Fibroblast of lung (primary cell): ENCODE data around the gene FPGS. TPM values are rescaled to one million over a fixed set of nuclear protein-coding genes. Genes with fewer than 3 reads are reported as not detected.

Source experiments
- DNase-seq, 2 donors: peaks; one replicate each; pipeline versions ENCODE4 v3.0.0 to v3.0.0-alpha.2; 2010; ENCODE audit warnings: low read depth in 2 of 2
- H2AFZ ChIP-seq: 2 replicates; pipeline ENCODE4 v1.5.1; 2012; ENCODE audit warnings: low read length, control low read depth, inconsistent platforms
- H3K27ac ChIP-seq: 2 replicates; pipeline ENCODE4 v1.5.1; 2011; ENCODE audit warnings: low read length, control low read depth; ENCODE audit not compliant: insufficient read depth
- H3K27me3 ChIP-seq: 2 replicates; pipeline ENCODE4 v1.5.1; 2011; ENCODE audit warnings: mild to moderate bottlenecking, low read length; ENCODE audit not compliant: control insufficient read depth, insufficient read depth
- H3K36me3 ChIP-seq: 2 replicates; pipeline ENCODE4 v1.5.1; 2011; ENCODE audit warnings: low read length; ENCODE audit not compliant: control insufficient read depth, insufficient read depth
- H3K4me1 ChIP-seq: 2 replicates; pipeline ENCODE4 v1.5.1; 2011; ENCODE audit warnings: low read length; ENCODE audit not compliant: control insufficient read depth, insufficient read depth; ENCODE audit errors: extremely low read depth
- H3K4me2 ChIP-seq: 2 replicates; pipeline ENCODE4 v1.5.1; 2011; ENCODE audit warnings: low read length, control low read depth; ENCODE audit not compliant: insufficient read depth; ENCODE audit errors: extremely low read depth
- H3K4me3 ChIP-seq, 4 experiments: fragments of 200-600 bp in 1 of 4; sonication (generic) in 1 of 4; replicated peaks in 1 of 4; 2 replicates each; pipeline ENCODE4 v1.5.1; 2011 to 2016; ENCODE audit warnings: low read length in 4 of 4, low read depth in 3 of 4, mild to moderate bottlenecking in 3 of 4, control low read depth in 2 of 4, inconsistent platforms in 1 of 4, mixed read lengths in 1 of 4; ENCODE audit not compliant: insufficient read depth in 1 of 4; ENCODE audit errors: control extremely low read depth in 1 of 4
- H3K79me2 ChIP-seq: 2 replicates; pipeline ENCODE4 v1.5.1; 2012; ENCODE audit warnings: mild to moderate bottlenecking, low read length, inconsistent platforms; ENCODE audit not compliant: control insufficient read depth, insufficient read depth
- H3K9ac ChIP-seq: 2 replicates; pipeline ENCODE4 v1.5.1; 2011; ENCODE audit warnings: mild to moderate bottlenecking, low read length, control low read depth; ENCODE audit not compliant: insufficient read depth
- H3K9me3 ChIP-seq: 2 replicates; pipeline ENCODE4 v1.5.1; 2012; ENCODE audit warnings: low read depth, low read length; ENCODE audit not compliant: control insufficient read depth, insufficient read depth
- H4K20me1 ChIP-seq: 2 replicates; pipeline ENCODE4 v1.5.1; 2011; ENCODE audit warnings: low read length; ENCODE audit not compliant: control insufficient read depth, insufficient read depth; ENCODE audit errors: extremely low read depth
- EZH2 ChIP-seq: IDR thresholded peaks from 2 replicates; pipeline ENCODE4 v1.5.1; 2012; ENCODE audit warnings: low read length, control low read depth, mild to moderate bottlenecking; ENCODE audit errors: missing control alignments
- polyA plus RNA-seq, 2 donors: library from polyadenylated mRNA; depleted of rRNA in 1 of 2; stranded (reverse) in 1 of 2; unstranded in 1 of 2; fragments of >200 nt; gene quantifications; 2 replicates each; pipeline ENCODE4 v1.2.1, GENCODE V29; 2011 to 2012; ENCODE audit warnings: missing spikeins in 1 of 2
- total RNA-seq: library from RNA; depleted of rRNA; stranded (reverse); fragments of >200 nt; gene quantifications from 2 replicates; pipeline ENCODE4 v1.2.1, GENCODE V29; 2014
- TF ChIP-seq, protein P1 (sequence below), 2 donors: IDR thresholded peaks in 1 of 2; conservative IDR thresholded peaks in 1 of 2; 1 replicate in 1 of 2; 2 replicates in 1 of 2; pipeline ENCODE4 v1.5.1; 2011 to 2012; ENCODE audit warnings: low read length in 2 of 2, control low read depth in 1 of 2, inconsistent platforms in 1 of 2, low read depth in 1 of 2, mild to moderate bottlenecking in 1 of 2

FPGS gene
- total and polyA plus RNA-seq, 2 donors (not counting 1 experiment from before 2014, with no cell fraction given), result 42.4 to 77.0 TPM

DNA sequence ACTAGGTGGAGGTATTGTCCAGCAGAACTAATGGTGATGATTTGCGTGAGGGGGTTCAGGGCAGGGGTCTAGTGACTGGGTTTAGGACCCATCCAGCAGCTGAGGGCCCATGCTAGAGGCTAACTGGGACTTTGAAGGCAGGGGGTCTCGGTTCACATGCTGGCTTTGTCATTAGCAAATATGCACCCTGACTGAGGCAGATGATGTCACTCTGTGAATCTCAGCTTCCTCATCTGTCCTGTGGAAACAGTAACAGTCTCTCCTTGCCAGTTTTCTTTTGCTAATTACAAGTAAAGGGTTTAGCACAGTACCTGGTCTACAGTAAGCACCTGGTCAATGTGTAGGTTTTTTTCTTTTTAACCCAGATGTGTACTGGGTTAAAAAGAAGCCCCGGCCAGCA, 29.4 kb upstream of the FPGS start:
- H3K27me3 ChIP-seq, result peaks cover 7% of the 10 kb centered on the region
- TF ChIP-seq, protein P1, sequence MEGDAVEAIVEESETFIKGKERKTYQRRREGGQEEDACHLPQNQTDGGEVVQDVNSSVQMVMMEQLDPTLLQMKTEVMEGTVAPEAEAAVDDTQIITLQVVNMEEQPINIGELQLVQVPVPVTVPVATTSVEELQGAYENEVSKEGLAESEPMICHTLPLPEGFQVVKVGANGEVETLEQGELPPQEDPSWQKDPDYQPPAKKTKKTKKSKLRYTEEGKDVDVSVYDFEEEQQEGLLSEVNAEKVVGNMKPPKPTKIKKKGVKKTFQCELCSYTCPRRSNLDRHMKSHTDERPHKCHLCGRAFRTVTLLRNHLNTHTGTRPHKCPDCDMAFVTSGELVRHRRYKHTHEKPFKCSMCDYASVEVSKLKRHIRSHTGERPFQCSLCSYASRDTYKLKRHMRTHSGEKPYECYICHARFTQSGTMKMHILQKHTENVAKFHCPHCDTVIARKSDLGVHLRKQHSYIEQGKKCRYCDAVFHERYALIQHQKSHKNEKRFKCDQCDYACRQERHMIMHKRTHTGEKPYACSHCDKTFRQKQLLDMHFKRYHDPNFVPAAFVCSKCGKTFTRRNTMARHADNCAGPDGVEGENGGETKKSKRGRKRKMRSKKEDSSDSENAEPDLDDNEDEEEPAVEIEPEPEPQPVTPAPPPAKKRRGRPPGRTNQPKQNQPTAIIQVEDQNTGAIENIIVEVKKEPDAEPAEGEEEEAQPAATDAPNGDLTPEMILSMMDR (conservative IDR thresholded peaks at IDR 0.05 in 1 of 2, IDR thresholded peaks at IDR 0.05 in 1 of 2; ENCODE audit: low read depth in 1 of 2, low read length in 2 of 2), result no peak
- no peak for TF ChIP-seq EZH2
- H3K9me3 ChIP-seq, result no peaks in the 10 kb centered on the region
- H3K27ac ChIP-seq, result no peak overlapping the region
- no peak for DNase-seq
- no peak overlapping the region for H3K9ac ChIP-seq
- no peak overlapping the region for H2AFZ ChIP-seq
- H3K4me2 ChIP-seq, result no peak overlapping the region
- no peaks in the 10 kb centered on the region for H3K36me3 ChIP-seq
- H3K79me2 ChIP-seq, result no peaks in the 10 kb centered on the region
- H3K4me1 ChIP-seq, result peaks cover 2% of the 10 kb centered on the region
- no peak overlapping the region for H3K4me3 ChIP-seq
- H4K20me1 ChIP-seq, result no peaks in the 10 kb centered on the region

DNA sequence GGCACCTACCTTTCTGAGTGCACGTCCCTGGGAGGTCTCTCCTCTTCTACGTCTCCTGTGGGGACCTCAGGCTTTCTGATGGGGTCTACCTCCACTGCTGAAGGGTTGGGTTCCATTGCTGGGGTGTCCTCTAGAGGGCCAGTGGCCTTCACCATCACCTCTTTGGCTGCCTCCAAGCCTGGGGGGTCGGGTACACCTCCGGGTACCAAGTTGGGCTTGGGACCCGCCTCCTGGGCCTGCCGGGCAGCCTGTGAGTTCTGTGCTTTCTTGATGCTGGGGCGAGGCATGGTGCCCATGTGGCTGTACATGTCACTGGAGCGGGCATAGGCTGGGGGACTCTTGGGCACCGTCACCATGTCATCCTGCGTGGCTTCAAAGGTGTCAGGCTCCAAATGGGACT, 28.7 kb upstream of the FPGS start:
- no peak overlapping the region for H3K4me3 ChIP-seq
- no peaks in the 10 kb centered on the region for H3K9me3 ChIP-seq
- no peaks in the 10 kb centered on the region for H4K20me1 ChIP-seq
- DNase-seq, result no peak
- H3K27ac ChIP-seq, result no peak overlapping the region
- H3K9ac ChIP-seq, result no peak overlapping the region
- peaks cover 2% of the 10 kb centered on the region for H3K4me1 ChIP-seq
- no peak overlapping the region for H3K4me2 ChIP-seq
- H3K79me2 ChIP-seq, result no peaks in the 10 kb centered on the region
- H2AFZ ChIP-seq, result no peak overlapping the region
- H3K36me3 ChIP-seq, result no peaks in the 10 kb centered on the region
- no peak for TF ChIP-seq EZH2
- TF ChIP-seq, protein P1 (conservative IDR thresholded peaks at IDR 0.05 in 1 of 2, IDR thresholded peaks at IDR 0.05 in 1 of 2; ENCODE audit: low read depth in 1 of 2, low read length in 2 of 2), result no peak
- H3K27me3 ChIP-seq, result peaks cover 7% of the 10 kb centered on the region

DNA sequence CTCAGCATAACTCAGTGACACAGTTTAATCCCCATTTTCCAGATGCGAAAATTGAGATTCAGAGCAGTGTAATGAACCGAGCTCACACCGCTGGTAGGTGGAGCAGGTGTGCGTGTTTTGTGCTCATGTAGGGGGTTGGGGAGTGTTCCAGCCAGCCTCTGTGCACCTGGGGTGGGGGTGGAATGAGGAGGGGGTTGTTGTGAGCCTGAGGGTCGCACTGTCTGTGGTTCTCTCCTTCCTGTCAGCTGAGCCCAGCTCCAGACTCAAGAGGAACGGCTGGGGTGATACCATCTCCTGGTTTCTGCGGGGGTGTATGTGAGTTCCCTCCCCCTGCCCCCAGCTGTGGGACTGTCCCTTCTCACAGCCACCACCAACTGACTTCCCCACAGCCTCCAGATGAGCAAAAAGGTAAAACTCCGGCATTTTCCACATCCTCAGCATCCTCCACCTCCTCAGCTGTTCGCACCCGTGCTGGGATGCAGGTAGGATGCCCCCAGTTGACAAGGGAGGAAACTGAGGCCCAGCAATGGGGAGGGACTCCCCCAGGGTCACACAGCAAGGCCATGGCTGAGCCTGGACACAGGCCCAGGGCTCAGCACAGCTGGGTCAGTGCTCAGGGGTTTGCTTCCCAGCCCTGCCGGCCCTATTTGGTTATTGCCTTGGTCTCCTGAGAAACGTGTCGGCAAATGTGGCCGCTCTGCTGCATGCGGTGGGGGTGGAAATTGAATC, 26.3 kb upstream of the FPGS start:
- Histone ChIP-seq H3K4me3 (no peak overlapping the region), H3K79me2 (no peaks in the 10 kb centered on the region), H3K4me1 (no peaks in the 10 kb centered on the region), H2AFZ (no peak overlapping the region), H3K9me3 (no peaks in the 10 kb centered on the region), H3K27ac (no peak overlapping the region), H4K20me1 (no peaks in the 10 kb centered on the region), H3K4me2 (no peak overlapping the region), H3K36me3 (no peaks in the 10 kb centered on the region), H3K9ac (no peak overlapping the region), H3K27me3 (peaks cover 7% of the 10 kb centered on the region)
- TF ChIP-seq, protein P1 (conservative IDR thresholded peaks at IDR 0.05 in 1 of 2, IDR thresholded peaks at IDR 0.05 in 1 of 2; ENCODE audit: low read depth in 1 of 2, low read length in 2 of 2), result no peak
- TF ChIP-seq EZH2, result no peak
- DNase-seq, result no peak
